ENCODE results near the gene CNTF. TPM values are rescaled to one million over a fixed set of nuclear protein-coding genes. Genes with fewer than 3 reads are reported as not detected.

Gene CNTF
- total RNA-seq, 1 experiment from 2014 or later: 4.1 TPM

DNA sequence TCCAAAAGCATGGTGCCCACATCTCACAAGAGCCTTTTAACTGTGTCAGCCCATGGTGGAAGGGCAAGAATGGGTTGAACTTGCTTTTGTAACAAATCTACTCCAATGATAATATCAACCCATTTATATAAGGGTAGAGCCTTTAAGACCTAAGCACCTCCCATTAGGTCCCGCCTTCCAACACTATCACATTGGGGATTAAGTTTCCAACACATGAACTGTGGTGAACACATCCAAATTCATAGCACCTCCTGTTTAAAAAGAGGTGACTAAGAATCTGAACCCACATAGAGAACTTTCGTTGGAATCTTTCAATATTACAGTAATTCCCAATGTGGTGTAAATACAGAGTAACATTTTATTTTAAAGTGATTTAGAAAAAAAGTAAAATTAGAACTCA lies 9.2 kb upstream of the CNTF start:
- Histone ChIP-seq H3K9ac (ENCODE audit: low read length) (no peak overlapping the region), H3K9me3 (ENCODE audit: low read length) (no peaks in the 10 kb centered on the region), H3K27ac (ENCODE audit: low read length) (no peak overlapping the region), H4K20me1 (ENCODE audit: insufficient read depth, low read depth, low read length) (no peaks in the 10 kb centered on the region), H3K4me2 (ENCODE audit: low read depth, low read length, poor library complexity, severe bottlenecking) (no peak overlapping the region), H3K27me3 (ENCODE audit: low read length) (no peaks in the 10 kb centered on the region), H3K36me3 (ENCODE audit: insufficient read depth, low read length) (peaks cover 87% of the 10 kb centered on the region), H3K9me2 (replicated peaks; ENCODE audit: insufficient read depth, low read length) (no peaks in the 10 kb centered on the region), H2AFZ (ENCODE audit: low read length) (no peak overlapping the region), H3K79me2 (ENCODE audit: low read length) (peaks cover 83% of the 10 kb centered on the region), H3K4me3 (ENCODE audit: low read length) (no peak overlapping the region), H3K4me1 (ENCODE audit: low read length) (peaks cover 59% of the 10 kb centered on the region)
- DNase-seq: no peak

DNA sequence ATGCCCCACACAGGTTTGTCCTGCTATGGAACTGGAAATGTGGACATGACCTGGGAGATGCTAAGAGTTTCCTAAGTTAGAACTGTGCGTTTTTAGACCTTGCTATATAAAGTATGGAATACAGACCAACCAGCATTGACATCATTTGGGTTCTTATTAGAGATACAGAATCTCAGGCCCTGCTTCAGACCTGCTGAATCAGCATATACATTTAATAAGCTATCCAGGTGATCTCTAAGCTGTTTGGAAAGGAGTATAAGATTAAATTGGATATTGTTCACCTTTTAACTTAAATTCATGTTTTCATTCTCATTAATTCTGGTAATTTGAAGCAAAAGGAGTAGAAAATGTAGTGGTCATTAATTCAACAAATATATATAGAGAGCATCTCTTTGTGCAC lies 6.9 kb upstream of the CNTF start:
- no peaks in the 10 kb centered on the region for H3K9me3 ChIP-seq (ENCODE audit: low read length)
- H3K4me1 ChIP-seq (ENCODE audit: low read length): peaks cover 46% of the 10 kb centered on the region
- H3K27me3 ChIP-seq (ENCODE audit: low read length): no peaks in the 10 kb centered on the region
- peaks cover 75% of the 10 kb centered on the region for H3K79me2 ChIP-seq (ENCODE audit: low read length)
- no peak overlapping the region for H3K4me2 ChIP-seq (ENCODE audit: low read depth, low read length, poor library complexity, severe bottlenecking)
- no peak overlapping the region for H3K4me3 ChIP-seq (ENCODE audit: low read length)
- H2AFZ ChIP-seq (ENCODE audit: low read length): no peak overlapping the region
- no peak overlapping the region for H3K27ac ChIP-seq (ENCODE audit: low read length)
- H3K9me2 ChIP-seq (replicated peaks; ENCODE audit: insufficient read depth, low read length): no peaks in the 10 kb centered on the region
- no peak overlapping the region for H3K9ac ChIP-seq (ENCODE audit: low read length)
- no peak for DNase-seq
- H3K36me3 ChIP-seq (ENCODE audit: insufficient read depth, low read length): peaks cover 92% of the 10 kb centered on the region
- no peaks in the 10 kb centered on the region for H4K20me1 ChIP-seq (ENCODE audit: insufficient read depth, low read depth, low read length)

DNA sequence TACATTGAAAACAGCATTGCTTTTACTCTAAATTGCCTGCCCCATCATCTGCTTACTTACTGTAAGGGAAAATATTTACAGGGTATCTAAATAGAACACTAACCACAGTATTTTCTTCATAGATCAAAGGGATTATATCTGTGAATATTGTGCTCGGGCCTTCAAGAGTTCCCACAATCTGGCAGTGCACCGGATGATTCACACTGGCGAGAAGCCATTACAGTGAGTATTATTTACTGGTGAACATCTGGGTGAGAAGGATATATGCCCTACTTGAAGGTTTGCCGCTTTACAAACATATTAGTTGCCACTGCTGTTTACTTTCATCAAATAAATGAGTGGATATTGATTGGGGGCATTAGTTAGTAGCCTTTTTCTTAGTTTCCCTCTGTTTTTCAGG lies 5.9 kb upstream of the CNTF start:
- no peak overlapping the region for H3K9ac ChIP-seq (ENCODE audit: low read length)
- peaks cover 71% of the 10 kb centered on the region for H3K79me2 ChIP-seq (ENCODE audit: low read length)
- no peaks in the 10 kb centered on the region for H3K27me3 ChIP-seq (ENCODE audit: low read length)
- H2AFZ ChIP-seq (ENCODE audit: low read length): no peak overlapping the region
- H3K9me3 ChIP-seq (ENCODE audit: low read length): no peaks in the 10 kb centered on the region
- H3K9me2 ChIP-seq (replicated peaks; ENCODE audit: insufficient read depth, low read length): no peaks in the 10 kb centered on the region
- H4K20me1 ChIP-seq (ENCODE audit: insufficient read depth, low read depth, low read length): no peaks in the 10 kb centered on the region
- no peak overlapping the region for H3K4me3 ChIP-seq (ENCODE audit: low read length)
- no peak overlapping the region for H3K27ac ChIP-seq (ENCODE audit: low read length)
- peaks cover 35% of the 10 kb centered on the region for H3K4me1 ChIP-seq (ENCODE audit: low read length)
- no peak overlapping the region for H3K4me2 ChIP-seq (ENCODE audit: low read depth, low read length, poor library complexity, severe bottlenecking)
- no peak for DNase-seq
- peaks cover 89% of the 10 kb centered on the region for H3K36me3 ChIP-seq (ENCODE audit: insufficient read depth, low read length)

DNA sequence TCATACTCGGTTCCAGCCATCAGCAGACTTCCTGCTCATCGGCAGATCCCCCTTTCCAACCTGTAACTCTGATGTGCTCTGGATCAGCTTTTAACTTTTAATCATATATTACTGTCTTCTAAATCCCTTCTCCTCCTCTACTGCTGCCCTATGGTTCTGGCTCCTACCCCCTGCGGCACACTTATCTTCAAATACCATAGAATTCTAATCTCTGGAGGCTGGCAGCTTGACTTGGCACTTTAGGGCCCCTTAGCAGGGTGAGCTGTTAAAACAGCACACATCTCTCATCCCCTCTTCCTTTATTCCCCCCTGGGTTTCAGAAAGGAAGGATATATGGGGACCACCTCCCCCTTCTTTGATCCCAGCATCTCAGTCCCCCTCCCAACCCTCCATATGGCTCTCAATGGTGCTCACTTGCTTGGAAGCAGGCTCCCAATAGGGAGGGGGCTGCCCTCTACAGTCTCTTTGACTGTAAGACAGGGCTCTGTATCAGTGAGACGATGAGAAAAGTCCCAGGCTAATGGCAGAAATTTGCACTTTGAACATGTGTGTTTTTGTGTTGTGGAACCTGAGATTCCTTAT lies 4.4 kb upstream of the CNTF start:
- Histone ChIP-seq H2AFZ (ENCODE audit: low read length) (no peak overlapping the region), H3K27me3 (ENCODE audit: low read length) (no peaks in the 10 kb centered on the region), H3K9me2 (replicated peaks; ENCODE audit: insufficient read depth, low read length) (no peaks in the 10 kb centered on the region), H4K20me1 (ENCODE audit: insufficient read depth, low read depth, low read length) (no peaks in the 10 kb centered on the region), H3K4me2 (ENCODE audit: low read depth, low read length, poor library complexity, severe bottlenecking) (no peak overlapping the region), H3K36me3 (ENCODE audit: insufficient read depth, low read length) (peaks cover 84% of the 10 kb centered on the region), H3K4me3 (ENCODE audit: low read length) (no peak overlapping the region), H3K79me2 (ENCODE audit: low read length) (peaks cover 58% of the 10 kb centered on the region), H3K27ac (ENCODE audit: low read length) (no peak overlapping the region), H3K9me3 (ENCODE audit: low read length) (no peaks in the 10 kb centered on the region), H3K4me1 (ENCODE audit: low read length) (peaks cover 21% of the 10 kb centered on the region), H3K9ac (ENCODE audit: low read length) (no peak overlapping the region)
- DNase-seq: no peak

DNA sequence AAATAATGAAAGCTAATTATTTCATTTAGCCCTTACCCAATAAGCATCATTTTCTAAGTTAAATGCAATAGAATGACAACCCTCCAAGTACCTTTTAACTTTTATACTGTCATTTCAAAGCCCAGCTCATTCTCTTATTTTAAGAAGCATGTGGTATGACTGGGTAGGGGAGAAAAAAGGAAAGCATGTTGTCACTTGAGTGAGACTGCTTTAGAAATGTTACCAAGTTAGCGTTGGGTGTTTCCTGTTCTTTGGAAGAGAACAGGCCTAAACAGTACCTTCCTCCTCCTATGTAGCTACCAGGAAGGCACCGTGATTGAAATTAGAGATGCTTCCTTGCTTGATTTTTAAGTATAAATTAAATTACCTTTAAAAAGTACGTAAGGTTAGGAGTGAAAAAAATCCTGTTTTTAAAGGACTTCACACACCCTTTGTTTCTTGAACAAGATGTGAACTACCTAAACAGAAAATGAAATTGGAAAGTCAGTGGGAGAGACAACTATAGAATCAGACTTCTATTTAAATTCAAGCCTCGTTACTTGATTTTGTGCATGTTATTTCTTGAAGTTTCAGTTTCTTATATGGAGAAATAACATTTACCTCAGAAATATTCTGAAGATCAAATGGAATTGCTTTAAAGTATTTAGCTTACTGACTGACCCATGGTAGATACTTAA lies 741 bp upstream of the CNTF start:
- Histone ChIP-seq H3K27ac (ENCODE audit: low read length) (no peak overlapping the region), H3K9ac (ENCODE audit: low read length) (no peak overlapping the region), H3K9me2 (replicated peaks; ENCODE audit: insufficient read depth, low read length) (no peaks in the 10 kb centered on the region), H3K79me2 (ENCODE audit: low read length) (peaks cover 28% of the 10 kb centered on the region), H2AFZ (ENCODE audit: low read length) (no peak overlapping the region), H3K36me3 (ENCODE audit: insufficient read depth, low read length) (peaks cover 80% of the 10 kb centered on the region), H3K9me3 (ENCODE audit: low read length) (no peaks in the 10 kb centered on the region), H4K20me1 (ENCODE audit: insufficient read depth, low read depth, low read length) (no peaks in the 10 kb centered on the region), H3K4me2 (ENCODE audit: low read depth, low read length, poor library complexity, severe bottlenecking) (no peak overlapping the region), H3K4me1 (ENCODE audit: low read length) (no peaks in the 10 kb centered on the region), H3K27me3 (ENCODE audit: low read length) (no peaks in the 10 kb centered on the region), H3K4me3 (ENCODE audit: low read length) (no peak overlapping the region)
- no peak for DNase-seq

DNA sequence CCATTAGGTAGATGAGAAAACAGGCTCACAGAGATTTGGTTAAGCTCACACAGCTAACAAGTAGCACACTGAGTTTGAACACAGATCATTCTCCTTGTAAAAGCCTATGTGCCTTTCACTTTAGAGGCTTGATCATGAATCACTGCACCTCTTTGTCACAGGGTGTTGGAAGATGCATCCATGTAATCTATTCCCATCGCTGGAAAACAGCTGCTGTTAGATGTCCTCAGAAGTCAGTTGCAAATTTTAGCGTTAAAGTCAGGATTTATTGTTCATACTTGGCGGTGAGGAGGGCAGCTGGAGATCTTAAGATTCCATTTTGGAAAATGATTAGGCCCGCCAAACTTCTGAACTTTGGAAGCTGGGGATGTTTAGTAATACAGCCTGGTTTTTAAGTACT lies 2.6 kb downstream of the CNTF start:
- no peak overlapping the region for H3K9ac ChIP-seq (ENCODE audit: low read length)
- no peaks in the 10 kb centered on the region for H3K9me3 ChIP-seq (ENCODE audit: low read length)
- H3K27ac ChIP-seq (ENCODE audit: low read length): no peak overlapping the region
- no peaks in the 10 kb centered on the region for H4K20me1 ChIP-seq (ENCODE audit: insufficient read depth, low read depth, low read length)
- H3K36me3 ChIP-seq (ENCODE audit: insufficient read depth, low read length): peaks cover 58% of the 10 kb centered on the region
- no peak overlapping the region for H2AFZ ChIP-seq (ENCODE audit: low read length)
- no peak overlapping the region for H3K4me2 ChIP-seq (ENCODE audit: low read depth, low read length, poor library complexity, severe bottlenecking)
- H3K27me3 ChIP-seq (ENCODE audit: low read length): no peaks in the 10 kb centered on the region
- no peaks in the 10 kb centered on the region for H3K4me1 ChIP-seq (ENCODE audit: low read length)
- peaks cover 10% of the 10 kb centered on the region for H3K79me2 ChIP-seq (ENCODE audit: low read length)
- H3K9me2 ChIP-seq (replicated peaks; ENCODE audit: insufficient read depth, low read length): no peaks in the 10 kb centered on the region
- H3K4me3 ChIP-seq (ENCODE audit: low read length): no peak overlapping the region
- no peak for DNase-seq

DNA sequence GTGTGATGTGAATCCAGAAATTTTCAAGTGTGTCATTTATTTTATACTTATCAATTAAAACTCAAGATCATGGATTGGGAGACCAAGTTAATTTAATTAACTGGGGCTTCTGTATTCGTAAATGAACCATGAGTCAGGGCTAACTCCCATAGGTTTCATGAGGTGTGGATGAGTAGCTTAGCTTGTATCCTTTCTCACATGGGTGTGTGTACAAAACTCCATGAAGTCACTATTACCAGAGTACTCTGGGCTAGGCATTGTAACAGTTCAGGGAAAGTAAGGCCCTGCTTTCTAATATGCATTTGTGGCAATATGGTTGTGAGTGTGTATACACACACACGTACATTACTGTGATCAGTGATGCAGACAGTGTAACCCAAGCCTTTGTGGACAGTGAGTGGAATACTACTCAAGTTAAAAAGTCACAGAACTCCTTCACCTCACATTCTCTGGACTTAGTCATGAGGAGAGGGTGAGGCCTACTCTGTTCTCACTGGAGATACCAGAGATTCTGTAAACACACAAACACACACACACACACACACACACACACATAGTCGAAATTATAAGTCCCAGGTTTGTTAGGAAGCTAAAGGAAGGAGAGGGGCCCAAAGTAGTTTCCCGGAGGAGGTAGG lies 3.5 kb downstream of the CNTF start:
- no peak overlapping the region for H2AFZ ChIP-seq (ENCODE audit: low read length)
- DNase-seq: no peak
- no peak overlapping the region for H3K27ac ChIP-seq (ENCODE audit: low read length)
- no peak overlapping the region for H3K4me3 ChIP-seq (ENCODE audit: low read length)
- H3K9me3 ChIP-seq (ENCODE audit: low read length): no peaks in the 10 kb centered on the region
- no peaks in the 10 kb centered on the region for H4K20me1 ChIP-seq (ENCODE audit: insufficient read depth, low read depth, low read length)
- no peaks in the 10 kb centered on the region for H3K9me2 ChIP-seq (replicated peaks; ENCODE audit: insufficient read depth, low read length)
- peaks cover 51% of the 10 kb centered on the region; the same call in 1 of the 2 replicates for H3K36me3 ChIP-seq (ENCODE audit: insufficient read depth, low read length)
- no peak overlapping the region for H3K4me2 ChIP-seq (ENCODE audit: low read depth, low read length, poor library complexity, severe bottlenecking)
- H3K9ac ChIP-seq (ENCODE audit: low read length): no peak overlapping the region
- no peaks in the 10 kb centered on the region for H3K27me3 ChIP-seq (ENCODE audit: low read length)
- peaks cover 6% of the 10 kb centered on the region for H3K79me2 ChIP-seq (ENCODE audit: low read length)
- H3K4me1 ChIP-seq (ENCODE audit: low read length): no peaks in the 10 kb centered on the region

DNA sequence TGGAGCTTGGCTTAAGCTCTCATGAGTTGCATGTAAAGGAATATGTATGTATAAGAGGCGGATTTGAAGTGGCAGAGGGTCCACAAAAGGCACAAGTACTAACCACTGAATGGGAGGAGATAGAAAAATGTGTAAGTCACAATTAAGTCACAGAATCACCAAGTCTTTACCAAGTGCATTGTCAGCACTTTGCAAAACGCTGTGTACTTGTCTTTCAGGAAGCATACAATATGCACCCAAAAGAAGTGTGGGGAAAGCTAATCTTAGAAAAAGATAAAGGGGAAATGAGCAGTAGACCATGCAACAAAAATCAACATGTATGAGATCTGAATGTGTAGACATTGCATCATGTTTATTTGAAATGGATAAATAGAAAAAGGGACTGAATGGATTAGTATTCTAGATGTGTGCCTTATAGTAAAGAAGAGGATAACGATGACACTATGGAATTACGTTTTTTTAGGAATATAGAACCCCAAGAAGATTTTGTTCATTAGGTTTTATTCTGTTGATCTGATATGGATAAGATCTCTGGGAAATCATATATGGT lies 4.5 kb downstream of the CNTF start:
- Histone ChIP-seq H3K27me3 (ENCODE audit: low read length) (no peaks in the 10 kb centered on the region), H4K20me1 (ENCODE audit: insufficient read depth, low read depth, low read length) (no peaks in the 10 kb centered on the region), H3K9me2 (replicated peaks; ENCODE audit: insufficient read depth, low read length) (no peaks in the 10 kb centered on the region), H3K9me3 (ENCODE audit: low read length) (no peaks in the 10 kb centered on the region), H3K27ac (ENCODE audit: low read length) (no peak overlapping the region), H3K4me3 (ENCODE audit: low read length) (no peak overlapping the region), H3K36me3 (ENCODE audit: insufficient read depth, low read length) (peaks cover 44% of the 10 kb centered on the region; the same call in 1 of the 2 replicates), H3K79me2 (ENCODE audit: low read length) (no peaks in the 10 kb centered on the region), H3K4me1 (ENCODE audit: low read length) (no peaks in the 10 kb centered on the region), H3K9ac (ENCODE audit: low read length) (no peak overlapping the region), H3K4me2 (ENCODE audit: low read depth, low read length, poor library complexity, severe bottlenecking) (no peak overlapping the region), H2AFZ (ENCODE audit: low read length) (no peak overlapping the region)
- no peak for DNase-seq
